Ishikawa (cell line): ENCODE data around the gene ATOX1.

Source experiments
- CEBPB ChIP-seq: IDR thresholded peaks from 2 replicates; pipeline ENCODE4 v1.6.1; 2012
- CREB1 ChIP-seq: IDR thresholded peaks from 2 replicates; pipeline ENCODE4 v1.6.1; 2012; ENCODE audit warnings: low read depth
- EGR1 ChIP-seq: IDR thresholded peaks from 2 replicates; pipeline ENCODE4 v1.6.1; 2012
- EP300 ChIP-seq: IDR thresholded peaks from 2 replicates; pipeline ENCODE4 v1.6.1; 2012; ENCODE audit warnings: borderline replicate concordance
- FOXM1 ChIP-seq: IDR thresholded peaks from 2 replicates; pipeline ENCODE4 v1.6.1; 2012; ENCODE audit warnings: low read depth, borderline replicate concordance
- NFIC ChIP-seq: IDR thresholded peaks from 2 replicates; pipeline ENCODE4 v1.6.1; 2012
- RAD21 ChIP-seq: IDR thresholded peaks from 2 replicates; pipeline ENCODE4 v1.6.1; 2012; ENCODE audit warnings: low read depth
- TAF1 ChIP-seq: IDR thresholded peaks from 2 replicates; pipeline ENCODE4 v1.6.1; 2012; ENCODE audit warnings: low read depth, mild to moderate bottlenecking
- TCF12 ChIP-seq: IDR thresholded peaks from 2 replicates; pipeline ENCODE4 v1.6.1; 2012; ENCODE audit warnings: low read depth
- TEAD4 ChIP-seq: IDR thresholded peaks from 2 replicates; pipeline ENCODE4 v1.6.1; 2012
- USF1 ChIP-seq: IDR thresholded peaks from 2 replicates; pipeline ENCODE4 v1.6.1; 2012
- YY1 ChIP-seq: IDR thresholded peaks from 2 replicates; pipeline ENCODE4 v1.6.1; 2012; ENCODE audit warnings: low read depth
- ZBTB7A ChIP-seq: IDR thresholded peaks from 2 replicates; pipeline ENCODE4 v1.6.1; 2012; ENCODE audit warnings: low read depth
- TF ChIP-seq, protein P1 (sequence below): IDR thresholded peaks from 2 replicates; pipeline ENCODE4 v1.6.1; 2012; ENCODE audit warnings: low read depth, mild to moderate bottlenecking
- TF ChIP-seq, protein P2 (sequence below): IDR thresholded peaks from 2 replicates; pipeline ENCODE4 v1.6.1; 2012

The ATOX1 gene

DNA sequence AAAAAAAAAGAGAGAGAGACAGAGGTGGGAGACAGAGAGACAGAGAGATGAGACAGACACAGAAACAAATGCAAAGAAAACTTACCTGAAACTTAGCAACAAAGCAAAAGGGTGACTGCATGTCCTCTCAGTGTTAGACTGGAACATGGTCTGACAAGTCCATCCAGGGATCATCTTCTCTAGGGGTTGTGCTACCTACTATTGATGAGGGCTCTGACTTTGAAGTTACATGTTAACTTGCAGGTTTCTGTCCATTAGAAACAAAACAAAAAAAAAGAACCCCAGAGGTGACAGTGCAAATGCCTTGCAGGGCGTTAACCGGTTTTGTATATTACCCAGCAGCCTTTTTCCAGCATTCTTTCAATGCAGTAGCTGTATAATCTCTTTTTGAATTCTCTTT lies 58.1 kb downstream of the ATOX1 start:
- TF ChIP-seq ZBTB7A (no peak), NFIC (no peak), YY1 (no peak)
- TF ChIP-seq, protein P1, sequence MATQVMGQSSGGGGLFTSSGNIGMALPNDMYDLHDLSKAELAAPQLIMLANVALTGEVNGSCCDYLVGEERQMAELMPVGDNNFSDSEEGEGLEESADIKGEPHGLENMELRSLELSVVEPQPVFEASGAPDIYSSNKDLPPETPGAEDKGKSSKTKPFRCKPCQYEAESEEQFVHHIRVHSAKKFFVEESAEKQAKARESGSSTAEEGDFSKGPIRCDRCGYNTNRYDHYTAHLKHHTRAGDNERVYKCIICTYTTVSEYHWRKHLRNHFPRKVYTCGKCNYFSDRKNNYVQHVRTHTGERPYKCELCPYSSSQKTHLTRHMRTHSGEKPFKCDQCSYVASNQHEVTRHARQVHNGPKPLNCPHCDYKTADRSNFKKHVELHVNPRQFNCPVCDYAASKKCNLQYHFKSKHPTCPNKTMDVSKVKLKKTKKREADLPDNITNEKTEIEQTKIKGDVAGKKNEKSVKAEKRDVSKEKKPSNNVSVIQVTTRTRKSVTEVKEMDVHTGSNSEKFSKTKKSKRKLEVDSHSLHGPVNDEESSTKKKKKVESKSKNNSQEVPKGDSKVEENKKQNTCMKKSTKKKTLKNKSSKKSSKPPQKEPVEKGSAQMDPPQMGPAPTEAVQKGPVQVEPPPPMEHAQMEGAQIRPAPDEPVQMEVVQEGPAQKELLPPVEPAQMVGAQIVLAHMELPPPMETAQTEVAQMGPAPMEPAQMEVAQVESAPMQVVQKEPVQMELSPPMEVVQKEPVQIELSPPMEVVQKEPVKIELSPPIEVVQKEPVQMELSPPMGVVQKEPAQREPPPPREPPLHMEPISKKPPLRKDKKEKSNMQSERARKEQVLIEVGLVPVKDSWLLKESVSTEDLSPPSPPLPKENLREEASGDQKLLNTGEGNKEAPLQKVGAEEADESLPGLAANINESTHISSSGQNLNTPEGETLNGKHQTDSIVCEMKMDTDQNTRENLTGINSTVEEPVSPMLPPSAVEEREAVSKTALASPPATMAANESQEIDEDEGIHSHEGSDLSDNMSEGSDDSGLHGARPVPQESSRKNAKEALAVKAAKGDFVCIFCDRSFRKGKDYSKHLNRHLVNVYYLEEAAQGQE, result no peak

DNA sequence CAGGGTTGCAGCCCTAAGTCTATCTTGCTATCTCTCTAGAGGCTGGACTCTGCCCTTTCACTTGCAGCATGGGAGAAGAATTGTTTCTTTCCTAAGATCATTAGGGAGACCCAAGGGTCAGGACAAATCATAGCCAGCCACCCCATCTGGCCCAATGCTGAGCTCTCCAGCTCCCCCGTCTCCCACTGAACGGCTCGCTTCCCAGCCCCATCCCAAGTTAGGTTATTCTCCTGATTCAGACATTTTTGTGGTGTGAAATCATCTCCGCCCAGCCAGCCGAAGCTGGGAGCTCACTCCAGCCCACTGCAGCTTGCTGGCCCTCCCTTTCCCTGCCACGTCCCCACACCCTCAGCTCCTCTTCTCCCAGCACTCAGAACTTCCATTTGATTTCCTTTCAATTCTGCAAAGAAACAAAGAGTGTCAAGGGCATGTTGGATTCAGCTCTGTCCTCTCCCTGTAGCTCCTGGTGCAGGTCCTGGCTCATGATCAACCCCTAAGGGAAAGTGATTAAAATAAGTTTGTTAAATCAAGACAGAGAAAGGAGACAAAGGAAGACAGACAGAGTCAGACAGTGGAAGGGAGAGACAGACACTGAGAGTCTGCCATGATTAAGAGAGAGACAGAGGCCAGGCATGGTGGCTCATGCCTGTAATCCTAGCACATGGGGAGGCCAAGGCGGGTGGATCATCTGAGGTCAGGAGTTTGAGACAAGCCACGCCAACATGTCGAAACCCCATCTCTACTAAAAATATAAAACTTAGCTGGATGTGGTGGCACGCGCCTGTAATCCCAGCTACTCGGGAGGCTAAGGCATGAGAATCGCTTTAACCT lies 59.1 kb downstream of the ATOX1 start:
- peak; percentile 45; the same call in 1 of the 2 replicates for TF ChIP-seq EP300
- TF ChIP-seq FOXM1, result no peak
- 0 out of 2 replicates have a peak, but pooled peaks have one; percentile 16 for TF ChIP-seq TCF12
- TF ChIP-seq, protein P2, sequence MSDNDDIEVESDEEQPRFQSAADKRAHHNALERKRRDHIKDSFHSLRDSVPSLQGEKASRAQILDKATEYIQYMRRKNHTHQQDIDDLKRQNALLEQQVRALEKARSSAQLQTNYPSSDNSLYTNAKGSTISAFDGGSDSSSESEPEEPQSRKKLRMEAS, result no peak
- TF ChIP-seq YY1, result no peak
- no peak for TF ChIP-seq EGR1
- no peak for TF ChIP-seq USF1
- TF ChIP-seq, protein P1, result no peak
- no peak for TF ChIP-seq TAF1
- TF ChIP-seq CREB1, result no peak
- TF ChIP-seq CEBPB, result no peak
- TF ChIP-seq RAD21, result 0 out of 2 replicates have a peak, but pooled peaks have one; percentile 1
- TF ChIP-seq TEAD4, result peak; percentile 70
- TF ChIP-seq NFIC, result no peak
- TF ChIP-seq ZBTB7A, result 0 out of 2 replicates have a peak, but pooled peaks have one; percentile 28

DNA sequence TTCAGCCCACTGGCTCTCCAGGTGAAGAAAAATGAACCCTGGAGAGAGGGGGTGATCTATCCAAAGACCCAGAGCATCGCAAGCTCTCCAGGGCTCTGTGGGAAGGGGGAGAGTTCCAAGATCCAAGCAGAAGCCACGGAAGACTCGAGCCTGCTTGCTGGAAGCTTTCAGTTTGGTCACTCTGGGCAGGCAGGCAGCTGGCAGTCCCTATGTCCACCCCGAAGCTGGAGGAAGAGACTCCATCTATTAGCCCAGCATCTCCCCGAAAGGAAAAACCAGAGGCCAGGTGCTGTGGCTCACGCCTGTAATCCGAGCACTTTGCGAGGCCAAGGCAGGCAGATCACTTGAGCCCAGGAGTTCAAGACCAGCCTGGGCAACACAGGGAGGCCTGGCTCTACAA lies 61.0 kb downstream of the ATOX1 start:
- TF ChIP-seq ZBTB7A (no peak), TEAD4 (no peak), CEBPB (no peak), RAD21 (no peak), FOXM1 (no peak), USF1 (no peak)
- TF ChIP-seq, protein P2, result no peak
- TF ChIP-seq, protein P1, result no peak

- TF ChIP-seq, protein P2, result 0 out of 2 replicates have a peak, but pooled peaks have one; percentile 10
- no peak for TF ChIP-seq CEBPB
These were observed 61.9 kb downstream of the ATOX1 start for GRCh38 chr5:151696470-151697061.
